IPS-NIHi7 (cell line): ENCODE measurements around the gene SPDYE3.
"Not testable (repeated sequence)": the region's sequence is repeated elsewhere in the genome, so short reads cannot be mapped to it uniquely, and the experiment has no call there.

Experiments
- DNase-seq: peaks from one replicate; pipeline ENCODE4 v3.0.0; 2012; ENCODE audit warnings: mixed read lengths; ENCODE audit errors: extremely low spot score

SPDYE3 gene

GRCh38 chr7:100352230-100352781 lies 44.8 kb downstream of the SPDYE3 start:
- DNase-seq: not testable (repeated sequence)

- DNase-seq: no peak
Observed at GRCh38 chr7:100352984-100353684, 45.6 kb downstream of the SPDYE3 start.

DNA sequence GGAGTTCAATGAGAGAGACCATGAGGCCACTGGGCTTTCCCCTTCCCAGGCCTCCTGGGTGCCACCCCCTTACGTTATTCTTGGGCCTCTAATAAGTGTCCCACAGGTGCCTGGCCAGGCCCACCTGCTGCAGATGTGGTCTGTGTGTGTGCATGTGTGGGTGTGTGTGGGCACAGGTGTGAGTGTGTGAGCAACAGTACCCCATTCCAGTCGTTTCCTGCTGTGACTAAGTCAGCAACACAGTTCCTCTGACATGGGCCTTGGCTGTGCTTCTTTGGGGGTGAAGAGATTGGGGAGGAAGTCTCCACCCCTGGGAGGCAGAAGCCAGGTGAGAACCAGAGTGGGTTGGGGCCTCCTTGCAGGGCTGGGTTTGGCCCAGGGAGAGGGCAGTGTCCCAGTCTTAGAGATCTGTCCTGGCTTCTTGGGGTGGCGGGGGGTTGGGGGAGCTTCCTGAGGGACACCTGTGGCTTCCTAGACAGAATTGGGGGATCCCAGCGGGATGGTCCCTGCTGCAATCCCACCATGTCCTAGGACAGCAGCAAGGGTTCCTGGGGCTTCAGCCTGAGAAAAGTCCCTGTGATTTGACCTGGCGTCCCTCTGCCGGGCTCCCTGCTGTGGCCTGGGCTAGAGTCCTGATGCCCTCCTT lies 46.3 kb downstream of the SPDYE3 start:
- no peak for DNase-seq

DNA sequence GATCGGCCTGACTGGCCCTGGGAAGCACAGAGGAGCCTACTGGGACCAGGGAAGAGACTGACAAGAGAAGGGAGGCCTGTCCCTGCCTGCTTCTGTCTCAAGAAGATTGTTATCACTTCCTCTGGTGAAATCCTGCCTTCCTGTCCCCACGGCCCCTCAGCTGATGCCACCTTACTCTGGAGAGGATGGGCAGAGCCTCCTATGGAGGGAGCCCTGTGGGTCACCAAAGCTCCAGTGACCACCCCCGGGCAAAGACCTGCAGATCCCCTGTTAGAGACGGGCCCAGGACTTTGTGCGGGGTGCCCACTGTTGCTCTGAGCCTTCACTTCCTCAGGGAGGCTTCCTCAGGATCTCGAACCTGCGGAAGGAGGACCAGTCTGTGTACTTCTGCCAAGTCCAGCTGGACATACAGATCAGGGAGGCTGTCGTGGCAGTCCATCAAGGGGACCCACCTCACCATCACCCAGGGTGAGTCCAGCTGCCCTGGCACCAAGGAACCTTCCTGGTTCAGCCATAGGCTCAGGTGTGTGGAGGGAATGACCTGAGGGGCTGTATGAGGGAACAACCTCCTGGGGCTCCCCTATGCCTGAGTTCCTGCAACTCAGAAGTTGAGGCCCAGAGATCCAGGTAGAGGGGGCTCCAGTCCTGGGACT lies 49.0 kb downstream of the SPDYE3 start:
- DNase-seq: no peak

- no peak for DNase-seq
Observed at GRCh38 chr7:100357131-100357561, 49.6 kb downstream of the SPDYE3 start.

- no peak for DNase-seq
Observed at GRCh38 chr7:100358027-100358856, 50.7 kb downstream of the SPDYE3 start, which contains the start of gene PILRB. PILRB (plus strand) TSS chr7:100358117; CDS start chr7:100358303, 186 bp downstream.

DNA sequence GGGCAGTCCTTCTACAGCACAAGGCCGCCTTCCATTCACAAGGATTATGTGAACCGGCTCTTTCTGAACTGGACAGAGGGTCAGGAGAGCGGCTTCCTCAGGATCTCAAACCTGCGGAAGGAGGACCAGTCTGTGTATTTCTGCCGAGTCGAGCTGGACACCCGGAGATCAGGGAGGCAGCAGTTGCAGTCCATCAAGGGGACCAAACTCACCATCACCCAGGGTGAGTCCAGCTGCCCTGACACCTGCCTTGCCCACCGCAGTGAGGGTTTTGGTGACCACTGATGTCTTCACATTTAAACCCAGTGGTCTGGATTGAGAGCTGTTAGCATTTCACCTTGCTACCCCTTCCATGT lies 51.3 kb downstream of the SPDYE3 start:
- DNase-seq: no peak

DNA sequence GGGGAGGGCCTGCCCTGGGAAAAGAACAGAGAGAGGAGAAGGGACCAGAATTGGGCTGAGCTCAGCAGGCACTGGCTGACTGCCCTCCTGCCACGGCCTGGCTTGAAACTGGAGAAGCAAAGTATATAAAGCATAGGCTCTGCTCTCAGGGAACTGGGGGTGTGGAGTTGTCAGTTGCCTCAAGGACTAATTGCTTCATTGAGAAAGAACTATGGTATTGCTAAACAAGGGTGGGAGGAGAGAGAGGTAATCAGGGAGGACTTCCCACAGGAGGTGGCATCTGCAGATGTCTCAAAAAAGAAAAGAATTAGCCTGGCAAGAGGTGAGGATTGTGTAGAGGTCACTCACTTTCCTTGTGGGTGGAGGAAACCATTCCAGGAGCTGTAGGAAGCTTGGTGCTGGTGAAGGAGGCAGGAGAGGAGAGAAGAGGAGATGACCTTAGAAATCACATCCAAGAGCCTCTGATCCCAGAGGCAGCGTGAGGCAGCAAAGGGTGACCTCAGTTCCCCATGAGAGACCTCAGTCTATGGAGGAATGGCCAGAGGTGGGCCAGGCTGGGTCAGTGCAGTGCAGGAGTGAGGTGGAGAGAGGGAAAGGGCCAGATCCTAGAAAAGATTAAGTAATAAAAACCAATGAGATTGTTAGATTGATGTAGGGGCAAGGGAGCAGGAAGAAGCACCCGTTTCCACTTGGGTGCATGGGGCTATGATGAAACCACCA lies 52.8 kb downstream of the SPDYE3 start:
- no peak for DNase-seq

- DNase-seq: no peak
Observed at GRCh38 chr7:100363098-100363497, 55.6 kb downstream of the SPDYE3 start.

GRCh38 chr7:100363797-100364196 lies 56.3 kb downstream of the SPDYE3 start:
- DNase-seq: not testable (repeated sequence)

DNA sequence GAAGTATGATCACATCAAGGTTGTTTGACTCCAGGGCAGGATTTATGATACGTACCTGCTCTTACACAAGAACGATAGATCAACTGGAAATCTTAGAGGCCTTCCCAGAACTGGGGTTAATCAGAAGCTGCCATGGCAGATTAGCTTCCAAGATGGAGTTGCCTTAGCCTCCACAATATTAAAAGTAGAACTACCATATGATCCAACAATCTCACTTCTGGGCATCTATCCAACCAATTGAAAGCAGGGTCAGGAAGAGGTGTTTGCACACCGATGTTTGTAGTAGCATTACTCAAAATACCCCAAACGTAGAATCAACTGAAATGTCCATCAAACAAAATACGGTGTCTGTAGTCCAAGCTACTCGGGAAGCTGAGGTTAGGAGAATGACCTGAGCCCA lies 57.0 kb downstream of the SPDYE3 start:
- DNase-seq: no peak

DNA sequence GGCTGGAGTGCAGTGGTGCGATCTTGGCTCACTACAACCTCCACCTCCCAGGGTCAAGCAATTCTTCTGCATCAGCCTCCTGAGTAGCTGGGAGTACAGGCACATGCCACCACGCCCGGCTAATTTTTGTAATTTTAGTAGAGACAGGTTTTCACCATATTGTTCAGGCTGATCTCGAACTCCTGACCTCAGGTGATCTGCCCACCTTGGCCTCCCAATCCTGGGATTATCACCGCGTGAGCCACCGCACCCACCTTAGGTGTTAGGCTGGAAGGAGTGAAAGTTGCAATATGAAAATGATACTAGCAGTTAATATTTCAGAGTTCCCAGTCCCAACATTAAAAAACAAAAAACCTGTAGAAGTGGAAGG lies 58.5 kb downstream of the SPDYE3 start:
- not testable (repeated sequence) for DNase-seq

GRCh38 chr7:100366411-100367250 lies 59.1 kb downstream of the SPDYE3 start:
- no peak for DNase-seq

DNA sequence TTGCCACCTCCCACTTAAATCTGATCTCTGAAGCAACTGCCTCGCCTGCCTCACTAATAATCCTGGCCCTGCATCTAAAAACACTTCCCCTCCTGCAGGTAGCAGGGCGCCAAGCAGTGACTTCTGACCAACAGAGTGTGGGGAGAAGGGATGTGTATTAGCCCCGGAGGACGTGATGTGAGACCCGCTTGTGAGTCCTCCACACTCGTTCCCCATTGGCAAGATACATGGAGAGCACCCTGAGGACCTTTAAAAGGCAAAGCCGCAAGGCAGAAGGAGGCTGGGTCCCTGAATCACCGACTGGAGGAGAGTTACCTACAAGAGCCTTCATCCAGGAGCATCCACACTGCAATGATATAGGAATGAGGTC lies 59.7 kb downstream of the SPDYE3 start:
- DNase-seq: no peak

GRCh38 chr7:100367676-100368613 lies 60.4 kb downstream of the SPDYE3 start:
- no peak for DNase-seq

- no peak for DNase-seq
Observed at GRCh38 chr7:100369105-100369504, 61.6 kb downstream of the SPDYE3 start.

- peak; percentile 50 for DNase-seq
Observed at GRCh38 chr7:100370303-100370702, 62.8 kb downstream of the SPDYE3 start.

- no peak for DNase-seq
Observed at GRCh38 chr7:100370746-100371145, 63.2 kb downstream of the SPDYE3 start.

DNA sequence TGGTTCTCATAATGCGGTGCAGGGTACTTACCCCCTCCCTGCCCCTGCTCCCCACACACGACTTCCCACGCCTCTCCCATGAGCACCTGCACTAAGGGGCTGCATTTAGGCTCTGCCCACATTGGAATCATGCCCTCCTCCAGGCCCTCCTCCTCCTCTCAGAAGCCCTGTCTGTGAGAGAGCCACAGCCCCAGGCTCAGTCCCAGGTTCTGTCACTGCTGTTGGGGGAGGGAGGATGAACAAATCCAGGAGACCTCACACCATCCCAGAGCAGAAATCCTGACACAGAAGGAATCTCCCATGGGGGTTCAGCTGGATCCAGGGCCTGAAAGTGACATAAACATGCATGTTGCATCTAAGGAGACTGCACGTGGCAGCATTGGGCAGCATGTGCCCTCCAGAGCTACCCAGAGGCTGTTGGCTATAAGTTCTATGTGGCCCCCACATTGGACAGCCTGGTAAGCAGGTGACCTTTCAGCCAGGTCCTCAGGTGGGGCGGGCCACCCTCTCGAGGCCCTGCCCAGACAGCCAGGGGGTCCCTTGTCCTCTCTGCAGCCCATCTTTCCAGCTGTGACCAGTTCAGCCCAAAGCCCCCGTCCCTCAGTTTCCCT lies 64.2 kb downstream of the SPDYE3 start:
- DNase-seq: no peak
